Endothelial cell of umbilical vein (primary cell): ENCODE data around the gene CARD11. TPM values are rescaled to one million over a fixed set of nuclear protein-coding genes. Genes with fewer than 3 reads are reported as not detected.

ENCODE experiments used
- BruUV-seq: library from RNA; stranded (reverse); fragments of 400-500 nt; replicated peaks from 2 replicates; lab custom pipeline; 2021; lab: Mats Ljungman, UMichigan
- CTCF ChIA-PET: fragments of 300-600, 350-600 bp; sonication (Branson Sonifier 250); formaldehyde crosslinking; loops from one replicate; lab custom pipeline; 2021; ENCODE audit warnings: antibody characterized with exemption, inconsistent platforms; lab: Charles Lee
- POLR2A ChIA-PET: fragments of 300-600, 350-600 bp; sonication (Branson Sonifier 250); formaldehyde crosslinking; loops from one replicate; lab custom pipeline; 2021; ENCODE audit warnings: antibody characterized with exemption, inconsistent platforms; lab: Charles Lee
- DNase-seq: peaks from one replicate; pipeline ENCODE4 v3.0.0-alpha.2; 2011; ENCODE audit warnings: low read depth, low spot score
- FAIRE-seq: peaks from 2 replicates; lab custom pipeline; 2011; peaks lifted over from hg19 to GRCh38; lab: Jason Lieb, UNC
- H2AFZ ChIP-seq: 2 replicates; pipeline ENCODE4 v1.6.0; 2012; ENCODE audit warnings: low read depth, low read length, control low read depth, inconsistent platforms
- H3K27ac ChIP-seq: 2 replicates; pipeline ENCODE4 v1.5.1; 2011; ENCODE audit warnings: low read depth, mild to moderate bottlenecking, control low read depth, low read length, moderate library complexity; ENCODE audit not compliant: insufficient read depth
- H3K27me3 ChIP-seq, 2 experiments: 2 replicates each; pipeline versions ENCODE4 v1.6.0 to v1.6.1; 2011; ENCODE audit warnings: low read length in 2 of 2, mixed read lengths in 1 of 2; ENCODE audit not compliant: control insufficient read depth in 2 of 2, insufficient read depth in 2 of 2
- H3K36me3 ChIP-seq, 2 experiments: 2 replicates in 1 of 2; 3 replicates in 1 of 2; pipeline ENCODE4 v1.5.1; 2011; ENCODE audit warnings: low read length in 2 of 2, mild to moderate bottlenecking in 1 of 2, moderate library complexity in 1 of 2; ENCODE audit not compliant: control insufficient read depth in 2 of 2, insufficient read depth in 2 of 2; ENCODE audit errors: extremely low read depth in 1 of 2
- H3K4me1 ChIP-seq: 3 replicates; pipeline ENCODE4 v1.5.1; 2011; ENCODE audit warnings: mild to moderate bottlenecking, low read length; ENCODE audit not compliant: control insufficient read depth, insufficient read depth; ENCODE audit errors: extremely low read depth
- H3K4me2 ChIP-seq: 2 replicates; pipeline ENCODE4 v1.6.1; 2011; ENCODE audit warnings: low read length, control low read depth, mixed read lengths; ENCODE audit not compliant: insufficient read depth
- H3K4me3 ChIP-seq, 3 experiments: fragments of 200-600 bp in 1 of 3; sonication (generic), shearing (Covaris generic) in 1 of 3; replicated peaks in 1 of 3; 2 replicates each; pipeline ENCODE4 v1.5.1; 2011 to 2016; ENCODE audit warnings: control low read depth in 3 of 3, low read length in 3 of 3, mild to moderate bottlenecking in 2 of 3, inconsistent platforms in 1 of 3, low read depth in 1 of 3, moderate library complexity in 1 of 3; ENCODE audit not compliant: insufficient read depth in 1 of 3
- H3K79me2 ChIP-seq: 2 replicates; pipeline ENCODE4 v1.6.0; 2012; ENCODE audit warnings: low read length, inconsistent platforms; ENCODE audit not compliant: control insufficient read depth, insufficient read depth
- H3K9ac ChIP-seq: replicated peaks from 2 replicates; pipeline ENCODE3; 2011; ENCODE audit warnings: low read length, control low read depth; ENCODE audit not compliant: insufficient read depth; ENCODE audit errors: extremely low read depth
- H3K9me1 ChIP-seq: replicated peaks from 3 replicates; pipeline ENCODE4 v1.6.0; 2011; ENCODE audit warnings: mild to moderate bottlenecking, low read length; ENCODE audit not compliant: control insufficient read depth, insufficient read depth; ENCODE audit errors: extremely low read depth
- H3K9me3 ChIP-seq: replicated peaks from 2 replicates; pipeline ENCODE4 v1.5.1; 2012; ENCODE audit warnings: low read length, inconsistent platforms; ENCODE audit not compliant: control insufficient read depth, insufficient read depth
- H4K20me1 ChIP-seq: replicated peaks from 2 replicates; pipeline ENCODE3; 2011; ENCODE audit warnings: mild to moderate bottlenecking, low read length; ENCODE audit not compliant: control insufficient read depth, insufficient read depth; ENCODE audit errors: extremely low read depth
- CTCF ChIP-seq, 2 donors: IDR thresholded peaks; 1 replicate in 1 of 2; 2 replicates in 1 of 2; pipeline ENCODE4 v1.5.1; 2011; ENCODE audit warnings: low read length in 2 of 2, mild to moderate bottlenecking in 2 of 2, moderate library complexity in 2 of 2, control low read depth in 1 of 2, inconsistent platforms in 1 of 2, low read depth in 1 of 2; ENCODE audit not compliant: insufficient read depth in 1 of 2; ENCODE audit errors: extremely low read depth in 1 of 2
- EZH2 ChIP-seq: IDR thresholded peaks from 2 replicates; pipeline ENCODE4 v1.6.1; 2012; ENCODE audit warnings: borderline replicate concordance, low read depth, mild to moderate bottlenecking, moderate library complexity, low read length, inconsistent platforms; ENCODE audit not compliant: severe bottlenecking
- FOS ChIP-seq: IDR thresholded peaks from 2 replicates; pipeline ENCODE4 v1.6.1; 2011; ENCODE audit warnings: mild to moderate bottlenecking, low read length, moderate library complexity, borderline replicate concordance; ENCODE audit not compliant: insufficient read depth
- GATA2 ChIP-seq: IDR thresholded peaks from 2 replicates; pipeline ENCODE4 v1.7.0; 2011; ENCODE audit warnings: low read depth, mild to moderate bottlenecking, moderate library complexity, mixed read lengths, low read length; ENCODE audit not compliant: insufficient read length, insufficient read depth
- JUN ChIP-seq: IDR thresholded peaks from 2 replicates; pipeline ENCODE4 v1.6.1; 2011; ENCODE audit warnings: borderline replicate concordance, low read depth; ENCODE audit not compliant: insufficient read length, insufficient read depth
- MAX ChIP-seq: IDR thresholded peaks from 2 replicates; pipeline ENCODE4 v1.6.1; 2011; ENCODE audit not compliant: insufficient read depth, insufficient read length
- MYC ChIP-seq: IDR thresholded peaks from one replicate; pipeline ENCODE4 v1.6.1; 2011; ENCODE audit warnings: mild to moderate bottlenecking, low read depth, low read length
- POLR2A ChIP-seq: IDR thresholded peaks from 2 replicates; pipeline ENCODE4 v1.6.1; 2012; ENCODE audit warnings: low read depth, mild to moderate bottlenecking, control low read depth, low read length
- POLR2AphosphoS5 ChIP-seq: IDR thresholded peaks from 2 replicates; pipeline ENCODE4 v1.6.1; 2012; ENCODE audit warnings: low read depth, mild to moderate bottlenecking, control low read depth, low read length, moderate library complexity; ENCODE audit not compliant: insufficient read depth
- dilution Hi-C: fragments of 300-500 bp; cut with MboI; formaldehyde crosslinking; loops from one replicate; pipeline ENCODE4 v1.15.0; 2019; ENCODE audit warnings: low sequenced_read_pairs; ENCODE audit not compliant: extremely low pct_ligation_motif_present
- intact Hi-C: fragments of 100-400 bp; cut with micrococcal nuclease; formaldehyde crosslinking; loops from one replicate; pipeline ENCODE4 v1.10.0; 2022
- polyA plus RNA-seq, 4 experiments: library from polyadenylated mRNA; depleted of rRNA in 3 of 4; stranded (reverse) in 3 of 4; unstranded in 1 of 4; fragments of >200 nt; gene quantifications; 2 replicates each; pipeline versions ENCODE4 v1.2.1 to v1.2.3, GENCODE V29; 2011 to 2012; ENCODE audit warnings: missing spikeins in 1 of 4
- total RNA-seq: library from RNA; stranded (reverse); gene quantifications from 2 replicates; pipeline ENCODE4 v1.2.3, GENCODE V29; 2021

Gene CARD11
- total and polyA plus RNA-seq, 2 donors (not counting 3 experiments of a cell fraction or from before 2014, with no cell fraction given), result 20.4 to 41.8 TPM

DNA sequence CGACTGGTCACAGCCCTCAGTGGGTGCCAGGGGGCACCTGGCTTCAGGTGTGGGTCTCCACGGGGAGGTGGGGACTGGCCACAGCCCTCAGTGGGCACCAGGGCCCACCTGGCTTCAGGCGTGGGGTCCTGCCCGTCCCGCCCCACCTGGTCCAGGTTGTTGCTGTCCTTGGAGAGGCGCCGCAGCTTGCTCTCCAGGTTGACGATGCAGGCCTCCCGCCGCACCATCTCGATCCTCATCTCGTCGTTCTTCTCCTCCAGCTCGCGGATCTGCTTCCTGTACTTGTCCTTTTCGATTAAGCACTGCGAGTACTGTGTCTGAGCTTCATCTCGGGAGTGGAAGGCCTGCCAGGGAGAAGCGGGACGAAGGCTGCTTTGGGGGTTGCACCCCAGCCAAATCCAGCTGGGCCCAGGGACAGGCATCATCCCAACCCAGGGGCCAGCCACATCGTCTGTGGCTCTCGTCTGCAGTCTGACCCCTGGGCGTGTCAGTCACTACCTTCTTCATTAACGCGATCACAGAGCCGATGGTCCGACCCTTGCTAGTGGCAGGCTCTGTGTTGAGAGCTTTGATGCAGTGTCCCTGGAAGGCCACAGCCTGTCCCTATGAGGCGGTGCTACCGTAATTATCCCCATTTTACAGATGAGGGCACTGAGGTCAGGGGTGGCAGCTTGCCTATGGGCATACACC is 106.6 kb downstream of the CARD11 start:
- dilution Hi-C loops (no loop called here), intact Hi-C loops (no loop called here)
- H4K20me1 ChIP-seq, result no peaks in the 10 kb centered on the region
- H3K4me3 ChIP-seq, result no peak overlapping the region
- no peak for DNase-seq
- H3K4me2 ChIP-seq, result no peak overlapping the region
- no peak for TF ChIP-seq EZH2
- no peak for TF ChIP-seq MAX
- no peak for TF ChIP-seq GATA2
- no peak for TF ChIP-seq MYC
- no peak for TF ChIP-seq JUN
- no peak for TF ChIP-seq POLR2AphosphoS5
- TF ChIP-seq POLR2A, result no peak
- no peak for TF ChIP-seq CTCF (IDR thresholded peaks at IDR 0.05; ENCODE audit: extremely low read depth in 1 of 2, insufficient read depth in 1 of 2, low read depth in 1 of 2, low read length in 2 of 2)
- TF ChIP-seq FOS, result no peak
- H3K36me3 ChIP-seq, result peaks cover 0 to 6% of the 10 kb centered on the region in 2 experiments
- H3K79me2 ChIP-seq, result no peaks in the 10 kb centered on the region
- no peaks in the 10 kb centered on the region for H3K9me3 ChIP-seq
- H3K9me1 ChIP-seq, result no peaks in the 10 kb centered on the region
- no peak overlapping the region for H3K27ac ChIP-seq
- no peaks in the 10 kb centered on the region for H3K27me3 ChIP-seq
- H3K4me1 ChIP-seq, result peaks cover 4% of the 10 kb centered on the region
- no peak overlapping the region for H3K9ac ChIP-seq
- no peak for FAIRE-seq
- CTCF ChIA-PET, result no interaction called here
- BruUV-seq, result no TSS peak
- POLR2A ChIA-PET, result no interaction called here
- no peak overlapping the region for H2AFZ ChIP-seq
